ENCODE data around the gene SLC13A5.

GRCh38 chr17:6712058-6712853 is 913 bp downstream of the SLC13A5 start:
- TF ChIP-seq, protein P1, sequence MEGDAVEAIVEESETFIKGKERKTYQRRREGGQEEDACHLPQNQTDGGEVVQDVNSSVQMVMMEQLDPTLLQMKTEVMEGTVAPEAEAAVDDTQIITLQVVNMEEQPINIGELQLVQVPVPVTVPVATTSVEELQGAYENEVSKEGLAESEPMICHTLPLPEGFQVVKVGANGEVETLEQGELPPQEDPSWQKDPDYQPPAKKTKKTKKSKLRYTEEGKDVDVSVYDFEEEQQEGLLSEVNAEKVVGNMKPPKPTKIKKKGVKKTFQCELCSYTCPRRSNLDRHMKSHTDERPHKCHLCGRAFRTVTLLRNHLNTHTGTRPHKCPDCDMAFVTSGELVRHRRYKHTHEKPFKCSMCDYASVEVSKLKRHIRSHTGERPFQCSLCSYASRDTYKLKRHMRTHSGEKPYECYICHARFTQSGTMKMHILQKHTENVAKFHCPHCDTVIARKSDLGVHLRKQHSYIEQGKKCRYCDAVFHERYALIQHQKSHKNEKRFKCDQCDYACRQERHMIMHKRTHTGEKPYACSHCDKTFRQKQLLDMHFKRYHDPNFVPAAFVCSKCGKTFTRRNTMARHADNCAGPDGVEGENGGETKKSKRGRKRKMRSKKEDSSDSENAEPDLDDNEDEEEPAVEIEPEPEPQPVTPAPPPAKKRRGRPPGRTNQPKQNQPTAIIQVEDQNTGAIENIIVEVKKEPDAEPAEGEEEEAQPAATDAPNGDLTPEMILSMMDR (IDR thresholded peaks at IDR 0.05): no peak
- no peak for TF ChIP-seq POLR2AphosphoS5 (IDR thresholded peaks at IDR 0.05)
